Fibroblast of lung (primary cell): ENCODE data around the gene PKHD1.

Source experiments
- CTCF ChIP-seq, 2 donors: IDR thresholded peaks in 1 of 2; conservative IDR thresholded peaks in 1 of 2; 1 replicate in 1 of 2; 2 replicates in 1 of 2; pipeline ENCODE4 v1.5.1; 2011 to 2012; ENCODE audit warnings: low read length in 2 of 2, control low read depth in 1 of 2, inconsistent platforms in 1 of 2, low read depth in 1 of 2, mild to moderate bottlenecking in 1 of 2
- EZH2 ChIP-seq: IDR thresholded peaks from 2 replicates; pipeline ENCODE4 v1.5.1; 2012; ENCODE audit warnings: low read length, control low read depth, mild to moderate bottlenecking; ENCODE audit errors: missing control alignments

GRCh38 chr6:51738614-51739013 is 348.8 kb downstream of the PKHD1 start:
- no peak for TF ChIP-seq EZH2
- no peak for TF ChIP-seq CTCF (conservative IDR thresholded peaks at IDR 0.05 in 1 of 2, IDR thresholded peaks at IDR 0.05 in 1 of 2; ENCODE audit: low read depth in 1 of 2, low read length in 2 of 2)
